NT2/D1 (cell line): ENCODE results near the gene ZFR.
"Not testable (repeated sequence)": the region's sequence is repeated elsewhere in the genome, so short reads cannot be mapped to it uniquely, and the experiment has no call there.

Experiments
- YY1 ChIP-seq: IDR thresholded peaks from 2 replicates; pipeline ENCODE4 v1.6.1; 2011; ENCODE audit not compliant: insufficient read length, insufficient read depth
- ZNF274 ChIP-seq: IDR thresholded peaks from 2 replicates; pipeline ENCODE4 v1.6.1; 2011; ENCODE audit warnings: mild to moderate bottlenecking, low read depth, low read length

GRCh38 chr5:32314152-32314488, 130.4 kb downstream of the ZFR start:
- not testable (repeated sequence) for TF ChIP-seq ZNF274, YY1
